Subcutaneous adipose tissue (tissue), 4 donors: Measurements from ENCODE around the gene SCYGR1. TPM values are rescaled to one million over a fixed set of nuclear protein-coding genes. Genes with fewer than 3 reads are reported as not detected.

ENCODE experiments used
- CTCF ChIP-seq: fragments of 450-650 bp; IDR thresholded peaks from one replicate; pipeline ENCODE4 v1.5.1; 2016; ENCODE audit warnings: low read depth, mild to moderate bottlenecking, control low read depth, antibody characterized with exemption, moderate library complexity
- total RNA-seq, 4 donors: library from RNA; depleted of rRNA; stranded (reverse); fragments of >200 nt; gene quantifications; one replicate each; pipeline ENCODE4 v1.1.0, GENCODE V29; 2016

Gene SCYGR1
- total RNA-seq, 4 donors from 2014 or later, result not detected

GRCh38 chr2:227347117-227347516 is 40.6 kb downstream of the SCYGR1 start:
- no peak for TF ChIP-seq CTCF

- no peak for TF ChIP-seq CTCF
These were observed 43.5 kb downstream of the SCYGR1 start for GRCh38 chr2:227344231-227344630.

- TF ChIP-seq CTCF, result no peak
These were observed 46.2 kb downstream of the SCYGR1 start for GRCh38 chr2:227341553-227341952.

- TF ChIP-seq CTCF, result no peak
These were observed 47.6 kb downstream of the SCYGR1 start for GRCh38 chr2:227340106-227340505.

GRCh38 chr2:227339098-227339599 is 48.6 kb downstream of the SCYGR1 start:
- TF ChIP-seq CTCF, result no peak

Other genes with a start within 250 kb of the SCYGR1 start
- gene COL4A4, start 223.7 kb downstream of the SCYGR1 start, total RNA-seq, result 10 to 100 TPM in 1 of 4 donors, 1 to 10 TPM in 3; 1.7 to 11.5 (median 2.8) TPM
- gene COL4A3, start 223.3 kb downstream of the SCYGR1 start, total RNA-seq, result 1 to 10 TPM in 3 of 4 donors, under 1 TPM in 1; 0.19 to 7.7 (median 4.5) TPM
- gene MFF, start 62.7 kb downstream of the SCYGR1 start, total RNA-seq, result 100 to 1,000 TPM in 2 of 4 donors, 10 to 100 TPM in 2; 90.9 to 135 (median 98.8) TPM
- gene TM4SF20, start 8.6 kb downstream of the SCYGR1 start, total RNA-seq, result under 1 TPM in 2 of 4 donors, not detected in 2; 0.22 to 0.68 TPM
- gene AGFG1, start 84.2 kb upstream of the SCYGR1 start, total RNA-seq, result 100 to 1,000 TPM in 3 of 4 donors, 10 to 100 TPM in 1; 88.7 to 235 (median 146) TPM
- gene SCYGR2, start 210.9 kb upstream of the SCYGR1 start, total RNA-seq, result not detected
- gene SCYGR3, start 226.9 kb upstream of the SCYGR1 start, total RNA-seq, result not detected
- not detected for gene SCYGR4, start 229.5 kb upstream of the SCYGR1 start, total RNA-seq